ENCODE results near the gene RELL1. TPM values are rescaled to one million over a fixed set of nuclear protein-coding genes. Genes with fewer than 3 reads are reported as not detected.
"Not testable (repeated sequence)": the region's sequence is repeated elsewhere in the genome, so short reads cannot be mapped to it uniquely, and the experiment has no call there.

The RELL1 gene
- polyA plus RNA-seq, 1 donor from 2014 or later = 0.47 TPM

DNA sequence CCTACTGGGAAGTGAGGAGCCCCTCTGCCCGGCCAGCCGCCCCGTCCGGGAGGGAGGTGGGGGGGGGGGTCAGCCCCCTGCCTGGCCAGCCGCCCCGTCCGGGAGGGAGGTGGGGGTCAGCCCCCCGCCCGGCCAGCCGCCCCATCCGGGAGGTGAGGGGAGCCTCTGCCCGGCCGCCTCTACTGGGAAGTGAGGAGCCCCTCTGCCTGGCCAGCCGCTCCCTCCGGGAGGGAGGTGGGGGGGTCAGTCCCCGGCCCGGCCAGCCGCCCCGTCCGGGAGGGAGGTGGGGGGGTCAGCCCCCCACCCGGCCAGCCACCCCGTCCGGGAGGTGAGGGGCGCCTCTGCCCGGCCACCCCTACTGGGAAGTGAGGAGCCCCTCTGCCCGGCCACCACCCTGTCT, 17.1 kb downstream of the RELL1 start:
- H3K4me2 ChIP-seq (ENCODE audit: low read length); H3K79me2 ChIP-seq (replicated peaks; ENCODE audit: insufficient read depth, low read length); H4K20me1 ChIP-seq (ENCODE audit: insufficient read depth); H3F3A ChIP-seq (ENCODE audit: insufficient read depth, low read length, poor library complexity, severe bottlenecking); H3K4me3 ChIP-seq (ENCODE audit: low read length); H3K36me3 ChIP-seq (ENCODE audit: insufficient read depth, low read length); H2AFZ ChIP-seq (ENCODE audit: low read depth, low read length); H3K27ac ChIP-seq (ENCODE audit: low read length); H3K9me3 ChIP-seq (ENCODE audit: low read length); H3K9me2 ChIP-seq (ENCODE audit: insufficient read depth, low read length); H3K9ac ChIP-seq (ENCODE audit: low read length); H3K27me3 ChIP-seq (ENCODE audit: insufficient read depth, low read depth, low read length): not testable (repeated sequence)

DNA sequence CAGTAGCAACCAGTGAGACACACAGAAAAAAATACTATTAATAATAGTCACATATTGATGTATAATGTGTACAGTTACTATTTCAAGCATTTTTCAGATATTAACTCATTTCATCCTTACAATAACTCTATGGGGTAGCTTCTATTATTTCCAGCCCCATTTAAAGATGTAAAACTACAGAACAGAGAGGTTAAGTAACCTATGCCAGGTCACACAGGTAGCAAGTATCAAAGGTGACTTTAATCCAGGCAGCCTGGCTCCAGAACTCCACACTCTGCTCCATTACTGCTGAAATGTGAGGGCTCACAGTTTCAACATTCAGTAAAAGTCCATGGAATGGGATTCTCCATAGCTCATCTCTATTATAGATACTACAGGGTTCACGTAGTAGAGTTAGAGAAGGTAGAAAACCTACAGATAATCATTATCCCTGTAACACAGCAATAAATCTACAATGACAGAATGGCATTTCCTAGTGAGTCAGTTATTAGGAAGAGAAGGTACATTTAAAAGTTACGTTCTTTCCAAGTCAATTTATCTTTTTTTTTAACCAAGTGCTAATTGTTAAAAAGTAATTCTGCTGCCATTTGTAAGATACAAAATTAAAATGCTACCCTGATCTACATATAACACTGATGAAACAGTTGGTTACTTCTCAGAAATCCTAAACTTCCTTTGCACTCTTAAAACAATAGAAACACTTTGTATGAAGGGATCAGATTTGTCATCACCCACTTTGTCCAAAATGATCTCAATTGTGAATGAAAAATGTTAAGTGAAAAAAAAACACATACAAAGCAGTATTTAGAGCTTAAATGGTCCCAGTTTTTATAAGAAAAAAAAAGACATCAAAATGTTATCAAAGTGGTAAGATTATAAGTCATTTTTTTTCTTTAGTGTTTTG, 18.7 kb downstream of the RELL1 start:
- Histone ChIP-seq H3K27ac (ENCODE audit: low read length) (no peak overlapping the region), H3K9me3 (ENCODE audit: low read length) (no peaks in the 10 kb centered on the region), H4K20me1 (ENCODE audit: insufficient read depth) (no peaks in the 10 kb centered on the region), H3K4me3 (ENCODE audit: low read length) (no peak overlapping the region), H3K9me2 (ENCODE audit: insufficient read depth, low read length) (no peaks in the 10 kb centered on the region), H3K36me3 (ENCODE audit: insufficient read depth, low read length) (no peaks in the 10 kb centered on the region), H3K79me2 (replicated peaks; ENCODE audit: insufficient read depth, low read length) (no peaks in the 10 kb centered on the region), H3K4me2 (ENCODE audit: low read length) (no peak overlapping the region), H2AFZ (ENCODE audit: low read depth, low read length) (no peak overlapping the region), H3F3A (ENCODE audit: insufficient read depth, low read length, poor library complexity, severe bottlenecking) (no peaks in the 10 kb centered on the region), H3K9ac (ENCODE audit: low read length) (no peak overlapping the region), H3K27me3 (ENCODE audit: insufficient read depth, low read depth, low read length) (no peaks in the 10 kb centered on the region)
- TF ChIP-seq EP300 (conservative IDR thresholded peaks at IDR 0.05; ENCODE audit: poor library complexity, severe bottlenecking) = no peak
- TF ChIP-seq EZH2 (IDR thresholded peaks at IDR 0.05; ENCODE audit: borderline replicate concordance, insufficient read depth, low read length, poor library complexity, severe bottlenecking) = no peak
- TF ChIP-seq, protein P1, sequence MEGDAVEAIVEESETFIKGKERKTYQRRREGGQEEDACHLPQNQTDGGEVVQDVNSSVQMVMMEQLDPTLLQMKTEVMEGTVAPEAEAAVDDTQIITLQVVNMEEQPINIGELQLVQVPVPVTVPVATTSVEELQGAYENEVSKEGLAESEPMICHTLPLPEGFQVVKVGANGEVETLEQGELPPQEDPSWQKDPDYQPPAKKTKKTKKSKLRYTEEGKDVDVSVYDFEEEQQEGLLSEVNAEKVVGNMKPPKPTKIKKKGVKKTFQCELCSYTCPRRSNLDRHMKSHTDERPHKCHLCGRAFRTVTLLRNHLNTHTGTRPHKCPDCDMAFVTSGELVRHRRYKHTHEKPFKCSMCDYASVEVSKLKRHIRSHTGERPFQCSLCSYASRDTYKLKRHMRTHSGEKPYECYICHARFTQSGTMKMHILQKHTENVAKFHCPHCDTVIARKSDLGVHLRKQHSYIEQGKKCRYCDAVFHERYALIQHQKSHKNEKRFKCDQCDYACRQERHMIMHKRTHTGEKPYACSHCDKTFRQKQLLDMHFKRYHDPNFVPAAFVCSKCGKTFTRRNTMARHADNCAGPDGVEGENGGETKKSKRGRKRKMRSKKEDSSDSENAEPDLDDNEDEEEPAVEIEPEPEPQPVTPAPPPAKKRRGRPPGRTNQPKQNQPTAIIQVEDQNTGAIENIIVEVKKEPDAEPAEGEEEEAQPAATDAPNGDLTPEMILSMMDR (IDR thresholded peaks at IDR 0.05; ENCODE audit: poor library complexity, severe bottlenecking) = no peak
- no peak for TF ChIP-seq POLR2AphosphoS5 (IDR thresholded peaks at IDR 0.05)
- TF ChIP-seq SMC3 (conservative IDR thresholded peaks at IDR 0.05; ENCODE audit: poor library complexity) = no peak
- TF ChIP-seq MXI1 (conservative IDR thresholded peaks at IDR 0.05; ENCODE audit: poor library complexity, severe bottlenecking) = no peak
- no peak for TF ChIP-seq TAF1 (IDR thresholded peaks at IDR 0.05; ENCODE audit: low read depth)
- TF ChIP-seq, protein P2, sequence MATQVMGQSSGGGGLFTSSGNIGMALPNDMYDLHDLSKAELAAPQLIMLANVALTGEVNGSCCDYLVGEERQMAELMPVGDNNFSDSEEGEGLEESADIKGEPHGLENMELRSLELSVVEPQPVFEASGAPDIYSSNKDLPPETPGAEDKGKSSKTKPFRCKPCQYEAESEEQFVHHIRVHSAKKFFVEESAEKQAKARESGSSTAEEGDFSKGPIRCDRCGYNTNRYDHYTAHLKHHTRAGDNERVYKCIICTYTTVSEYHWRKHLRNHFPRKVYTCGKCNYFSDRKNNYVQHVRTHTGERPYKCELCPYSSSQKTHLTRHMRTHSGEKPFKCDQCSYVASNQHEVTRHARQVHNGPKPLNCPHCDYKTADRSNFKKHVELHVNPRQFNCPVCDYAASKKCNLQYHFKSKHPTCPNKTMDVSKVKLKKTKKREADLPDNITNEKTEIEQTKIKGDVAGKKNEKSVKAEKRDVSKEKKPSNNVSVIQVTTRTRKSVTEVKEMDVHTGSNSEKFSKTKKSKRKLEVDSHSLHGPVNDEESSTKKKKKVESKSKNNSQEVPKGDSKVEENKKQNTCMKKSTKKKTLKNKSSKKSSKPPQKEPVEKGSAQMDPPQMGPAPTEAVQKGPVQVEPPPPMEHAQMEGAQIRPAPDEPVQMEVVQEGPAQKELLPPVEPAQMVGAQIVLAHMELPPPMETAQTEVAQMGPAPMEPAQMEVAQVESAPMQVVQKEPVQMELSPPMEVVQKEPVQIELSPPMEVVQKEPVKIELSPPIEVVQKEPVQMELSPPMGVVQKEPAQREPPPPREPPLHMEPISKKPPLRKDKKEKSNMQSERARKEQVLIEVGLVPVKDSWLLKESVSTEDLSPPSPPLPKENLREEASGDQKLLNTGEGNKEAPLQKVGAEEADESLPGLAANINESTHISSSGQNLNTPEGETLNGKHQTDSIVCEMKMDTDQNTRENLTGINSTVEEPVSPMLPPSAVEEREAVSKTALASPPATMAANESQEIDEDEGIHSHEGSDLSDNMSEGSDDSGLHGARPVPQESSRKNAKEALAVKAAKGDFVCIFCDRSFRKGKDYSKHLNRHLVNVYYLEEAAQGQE (IDR thresholded peaks at IDR 0.05; ENCODE audit: borderline replicate concordance) = no peak
- no peak for TF ChIP-seq RAD21 (conservative IDR thresholded peaks at IDR 0.05)

All from neural cell (in vitro differentiated cells).